HG03064 (cell line): ENCODE measurements around the gene FAM184B.
A peak's percentile ranks its signal among the peaks of the same experiment; 100 is the strongest.

Experiments used
- ATAC-seq: cut with Tn5 transposase; IDR thresholded peaks from one replicate; pipeline ENCODE4 v1.9.1; 2021; ENCODE audit warnings: low read depth; ENCODE audit not compliant: unreplicated experiment

The FAM184B gene

DNA sequence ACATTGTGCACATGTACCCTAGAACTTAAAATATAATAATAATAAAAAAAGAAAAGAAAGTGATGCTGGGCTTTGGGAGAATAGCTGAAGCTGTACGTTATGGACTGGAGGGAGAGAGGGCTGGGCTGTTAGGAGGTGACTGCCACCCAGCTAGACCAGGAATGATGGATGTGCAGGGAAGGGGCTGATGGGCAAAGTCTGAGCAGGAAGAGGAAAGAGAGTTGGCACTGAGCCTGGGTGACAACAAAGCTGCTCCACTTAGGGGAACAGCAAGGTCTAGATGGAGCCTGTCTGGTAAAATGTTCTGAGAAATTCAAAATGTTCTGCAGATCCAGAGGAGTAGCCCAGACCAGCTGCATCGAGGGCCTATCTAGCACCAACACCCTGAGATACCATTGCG lies 134.7 kb downstream of the FAM184B start:
- ATAC-seq = no peak

DNA sequence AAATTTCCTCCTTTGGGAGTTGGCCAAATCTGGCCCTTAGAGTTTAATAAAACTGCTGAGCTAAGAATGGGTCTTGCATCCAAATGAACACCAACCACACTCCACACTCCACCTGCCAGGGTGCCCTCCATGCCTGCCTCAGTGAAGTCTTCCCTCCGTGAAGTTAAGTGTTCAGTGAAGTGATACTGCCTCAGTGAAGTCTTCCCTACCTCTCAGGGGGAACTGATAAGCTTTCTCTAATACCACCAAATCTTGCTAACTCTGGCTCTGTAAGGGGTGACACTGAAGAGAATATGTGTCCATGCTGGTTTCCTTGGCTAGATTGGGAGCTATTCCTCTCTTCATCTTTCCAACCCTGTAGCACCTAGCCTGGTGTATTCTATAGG lies 139.0 kb downstream of the FAM184B start:
- ATAC-seq = no peak

DNA sequence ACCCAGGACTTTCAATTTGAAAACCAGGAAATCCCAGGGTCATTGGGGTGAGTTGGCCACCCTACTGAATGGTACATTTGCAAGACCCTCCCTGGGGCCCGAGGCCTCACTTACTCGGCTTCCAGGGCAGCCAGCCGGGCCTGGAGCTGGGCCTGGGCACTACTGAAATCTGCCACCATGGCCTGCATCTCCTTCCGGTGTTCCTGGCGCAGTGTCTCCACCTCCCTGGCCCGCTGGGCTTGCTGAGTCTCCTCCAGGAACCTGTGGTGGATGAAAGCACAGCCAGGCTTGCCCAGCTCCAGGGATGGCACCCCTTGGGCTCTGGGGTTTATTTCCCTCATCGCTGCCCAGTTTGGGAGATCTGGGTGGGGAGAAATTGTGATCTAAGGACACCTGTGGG lies 142.3 kb downstream of the FAM184B start:
- ATAC-seq = no peak

DNA sequence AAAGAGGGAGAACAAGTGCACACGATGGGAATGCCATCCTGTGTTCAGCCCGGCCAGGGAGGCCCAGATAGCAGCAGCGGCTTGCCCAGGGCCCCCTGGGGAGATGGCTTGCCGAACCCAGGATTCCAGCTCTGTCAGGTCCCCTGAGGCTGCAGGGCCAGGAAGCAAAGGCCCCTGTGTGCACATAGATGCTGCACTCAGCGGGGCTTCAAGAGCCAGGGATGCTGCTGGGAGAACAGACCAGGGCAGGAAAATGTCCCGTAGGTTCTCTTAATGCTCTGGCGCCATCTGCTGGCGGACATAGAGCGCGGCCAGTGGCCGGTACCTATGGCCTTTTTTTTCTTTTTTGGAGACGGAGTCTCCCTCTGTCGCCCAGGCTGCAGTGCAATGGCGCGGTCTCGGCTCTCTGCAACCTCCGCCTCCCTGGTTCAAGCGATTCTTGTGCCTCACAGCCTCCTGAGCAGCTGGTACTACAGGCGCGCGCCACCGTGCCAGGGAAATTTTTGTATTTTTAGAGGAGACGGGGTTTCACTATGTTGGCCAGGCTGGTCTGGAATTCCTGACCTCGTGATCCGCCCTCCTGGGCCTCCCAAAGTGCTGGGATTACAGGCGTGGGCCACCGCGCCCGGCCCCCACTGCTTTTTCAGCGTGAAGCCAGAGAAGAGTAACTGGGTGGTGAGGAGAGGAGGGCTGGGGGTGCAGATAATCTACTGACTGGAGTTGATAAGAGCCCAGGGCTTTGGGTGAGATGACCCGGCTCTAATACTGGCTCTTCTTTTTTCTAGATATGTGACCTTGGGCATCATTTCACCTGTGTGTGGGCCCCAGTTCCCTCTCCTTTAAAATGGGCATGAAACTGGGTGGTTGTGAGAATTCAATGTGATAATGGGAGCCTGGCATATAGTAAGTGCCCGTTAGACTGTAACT lies 144.5 kb downstream of the FAM184B start:
- ATAC-seq = peak; percentile 72

DNA sequence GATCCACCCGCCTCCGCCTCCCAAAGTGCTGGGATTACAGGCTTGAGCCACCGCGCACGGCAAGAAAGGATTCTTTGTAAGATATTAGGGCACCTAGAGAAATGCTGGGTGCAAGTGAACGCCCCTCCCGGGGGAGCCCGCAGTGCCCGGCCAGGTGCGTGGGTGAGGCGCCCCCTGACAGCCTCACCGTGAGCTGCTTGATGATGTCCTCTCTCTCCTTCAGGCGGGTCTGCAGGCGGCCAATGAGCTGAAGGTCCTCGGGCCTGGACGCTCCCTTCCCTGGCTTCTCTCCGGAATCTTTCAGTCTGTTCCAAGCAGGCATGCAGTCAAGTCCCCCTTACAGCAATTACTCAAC lies 145.1 kb downstream of the FAM184B start:
- ATAC-seq = no peak

DNA sequence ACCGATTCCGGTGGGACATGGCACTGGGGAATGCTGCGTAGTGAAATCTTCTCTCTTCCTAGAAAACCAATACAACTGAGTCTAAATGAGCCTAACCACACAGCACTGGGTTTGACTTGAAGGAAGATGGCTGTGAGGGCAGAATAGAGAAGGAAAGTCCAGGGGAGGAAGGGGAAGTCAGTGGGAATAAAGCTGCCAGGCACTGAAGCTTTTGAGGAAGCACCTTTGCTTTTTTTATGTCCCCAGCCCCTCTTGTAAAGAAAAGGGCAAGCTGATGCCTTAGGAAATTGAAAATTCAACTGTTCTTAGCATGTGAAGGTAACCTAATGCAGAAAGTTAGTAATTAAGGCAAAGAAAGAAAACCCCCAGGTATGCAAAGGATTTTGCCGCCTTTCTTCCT lies 146.4 kb downstream of the FAM184B start:
- ATAC-seq = no peak

DNA sequence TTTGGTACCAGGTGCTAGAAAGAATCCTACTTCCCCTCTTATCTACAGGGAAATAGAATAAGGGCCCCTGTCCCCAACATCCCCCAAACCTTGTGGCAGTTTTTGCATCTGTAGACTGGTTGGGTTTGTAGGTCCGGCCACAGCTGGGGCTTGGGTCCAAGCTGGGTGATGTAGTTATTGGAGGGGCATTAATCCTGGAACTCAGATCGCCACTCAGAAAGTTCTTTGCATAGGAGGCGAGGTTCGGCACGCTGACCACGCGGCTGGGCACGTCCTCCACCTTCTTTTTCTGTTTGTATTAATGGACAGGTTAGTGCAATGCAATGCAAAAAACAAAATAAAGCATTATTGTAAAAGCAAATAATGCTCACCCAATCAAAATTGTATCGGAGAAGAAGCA lies 147.8 kb downstream of the FAM184B start:
- no peak for ATAC-seq

DNA sequence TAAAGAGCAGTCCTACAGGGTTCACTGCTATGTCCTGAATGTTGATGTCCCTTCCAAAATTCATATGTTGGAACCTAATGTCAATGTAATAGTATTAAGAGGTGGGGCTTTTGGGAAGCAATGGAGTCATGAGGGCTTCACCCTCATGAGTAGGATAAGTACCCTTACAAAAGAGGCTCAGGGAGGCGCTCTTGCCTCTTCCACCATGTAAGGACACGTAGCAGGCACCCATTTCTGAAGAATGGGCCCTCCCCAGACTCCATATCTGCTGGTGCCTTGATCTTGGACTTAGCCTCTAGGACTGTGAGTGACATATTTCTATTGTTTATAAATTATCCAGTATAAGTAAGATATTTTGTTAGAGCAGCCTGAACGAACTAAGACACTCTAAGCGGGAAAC lies 151.2 kb downstream of the FAM184B start:
- ATAC-seq = no peak

DNA sequence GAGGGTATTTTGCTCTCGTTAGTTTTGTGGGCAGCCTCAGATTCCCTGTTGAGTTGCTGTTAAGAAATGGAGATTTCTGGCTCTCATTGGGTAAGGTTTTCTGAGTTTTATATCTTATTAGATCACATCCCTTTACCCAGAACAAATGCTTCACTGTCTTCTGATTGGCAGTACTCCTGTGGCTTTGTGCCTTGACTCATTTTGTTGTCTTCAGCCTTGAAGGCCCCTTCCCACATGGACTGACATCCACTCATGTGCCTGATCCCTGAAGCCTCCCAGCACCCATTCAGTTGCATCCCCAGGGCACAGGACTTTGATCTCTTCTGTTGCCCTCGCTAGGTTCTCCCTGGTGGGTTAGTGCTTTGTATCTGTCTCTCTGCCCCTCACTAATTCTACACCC lies 156.6 kb downstream of the FAM184B start:
- ATAC-seq = no peak

DNA sequence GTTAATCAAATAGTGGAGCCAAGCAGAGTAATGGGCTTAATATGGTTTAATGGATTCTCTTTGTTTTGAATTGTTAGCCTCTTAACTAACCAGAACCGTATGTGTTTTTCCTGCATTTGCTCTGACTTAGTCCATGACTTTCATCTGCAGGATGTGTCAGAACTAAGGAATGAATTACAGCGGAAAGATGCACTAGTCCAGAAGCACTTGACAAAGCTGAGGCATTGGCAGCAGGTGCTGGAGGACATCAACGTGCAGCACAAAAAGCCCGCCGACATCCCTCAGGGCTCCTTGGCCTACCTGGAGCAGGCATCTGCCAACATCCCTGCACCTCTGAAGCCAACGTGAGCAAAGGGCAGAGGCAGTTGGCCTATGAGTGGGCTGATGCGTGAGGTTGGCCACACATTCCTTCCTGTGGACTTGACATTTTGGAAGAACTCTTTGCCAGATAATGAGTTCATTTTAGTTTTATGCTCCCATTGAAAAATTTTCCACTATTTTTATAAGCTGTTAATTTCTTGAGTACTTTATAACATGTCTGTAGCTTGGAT lies 157.9 kb downstream of the FAM184B start:
- no peak for ATAC-seq

DNA sequence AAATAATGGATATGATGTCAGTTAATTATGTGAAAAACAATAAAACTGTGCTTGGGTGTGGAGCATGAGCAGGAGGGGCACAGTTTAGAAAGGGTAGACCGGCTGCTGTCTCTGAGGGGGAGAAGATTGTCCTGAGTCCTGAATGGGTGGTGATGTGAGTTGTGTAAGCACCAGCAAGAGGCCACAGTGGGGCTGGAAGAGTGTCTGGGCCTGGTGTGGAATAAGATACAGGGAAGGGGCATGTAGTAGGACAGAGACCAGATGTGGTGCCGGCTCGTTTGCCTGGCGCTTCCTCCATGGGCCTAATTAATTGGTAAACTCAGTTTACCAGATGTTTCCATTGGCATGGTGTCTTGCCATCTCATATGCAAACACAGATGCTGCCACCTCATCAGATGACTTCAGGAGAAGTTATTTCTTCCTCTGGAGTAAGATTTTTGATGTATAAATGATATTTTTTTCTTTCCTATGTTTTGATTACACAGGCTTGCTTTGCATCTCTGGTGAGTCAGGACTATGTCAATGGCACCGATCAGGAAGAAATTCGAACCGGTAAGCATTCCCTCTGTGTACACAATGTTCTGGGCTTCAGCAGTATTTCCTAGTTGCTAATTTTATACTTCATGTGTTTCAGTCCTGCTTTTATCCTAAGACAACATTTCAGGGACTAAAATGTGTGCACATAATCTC lies 161.9 kb downstream of the FAM184B start:
- ATAC-seq = no peak

DNA sequence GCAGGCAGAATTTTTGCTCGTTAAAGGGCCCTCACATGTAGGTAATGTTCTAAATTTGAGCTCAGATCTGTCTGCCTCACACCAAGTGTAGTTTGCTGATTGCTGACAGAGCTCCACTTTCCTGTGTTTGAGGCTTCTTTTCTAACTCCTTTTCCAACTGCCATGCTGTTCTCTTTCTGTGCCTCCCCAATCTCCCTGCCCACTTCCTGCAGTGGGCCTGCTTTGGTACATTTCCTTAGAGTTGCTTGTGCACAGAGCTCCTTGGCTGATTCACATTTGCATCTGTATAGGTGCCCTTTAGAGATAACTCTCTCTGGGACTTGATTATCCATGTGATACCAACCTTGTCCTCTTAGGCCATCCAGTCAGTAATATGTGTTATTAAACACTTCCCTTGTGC lies 162.5 kb downstream of the FAM184B start:
- no peak for ATAC-seq

DNA sequence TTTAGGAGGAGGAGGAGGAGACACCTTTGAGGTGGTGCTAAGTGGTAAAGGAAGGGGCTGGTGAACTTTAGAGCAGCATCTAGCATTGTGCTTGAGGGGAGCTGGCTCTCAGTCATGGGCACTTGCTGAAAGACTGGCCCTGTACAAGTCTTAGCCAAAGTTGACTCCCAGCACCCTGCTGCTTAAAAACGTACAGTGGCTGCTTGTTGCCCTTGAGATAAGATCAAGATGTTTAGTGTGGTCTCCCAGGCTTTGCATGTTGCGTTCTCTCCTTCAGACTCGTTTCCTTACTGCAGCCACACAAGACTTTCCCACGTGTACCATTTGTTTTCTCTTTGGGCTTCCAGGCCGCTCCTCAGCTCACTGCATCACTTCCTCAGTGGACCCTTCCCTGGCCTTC lies 165.1 kb downstream of the FAM184B start:
- no peak for ATAC-seq

DNA sequence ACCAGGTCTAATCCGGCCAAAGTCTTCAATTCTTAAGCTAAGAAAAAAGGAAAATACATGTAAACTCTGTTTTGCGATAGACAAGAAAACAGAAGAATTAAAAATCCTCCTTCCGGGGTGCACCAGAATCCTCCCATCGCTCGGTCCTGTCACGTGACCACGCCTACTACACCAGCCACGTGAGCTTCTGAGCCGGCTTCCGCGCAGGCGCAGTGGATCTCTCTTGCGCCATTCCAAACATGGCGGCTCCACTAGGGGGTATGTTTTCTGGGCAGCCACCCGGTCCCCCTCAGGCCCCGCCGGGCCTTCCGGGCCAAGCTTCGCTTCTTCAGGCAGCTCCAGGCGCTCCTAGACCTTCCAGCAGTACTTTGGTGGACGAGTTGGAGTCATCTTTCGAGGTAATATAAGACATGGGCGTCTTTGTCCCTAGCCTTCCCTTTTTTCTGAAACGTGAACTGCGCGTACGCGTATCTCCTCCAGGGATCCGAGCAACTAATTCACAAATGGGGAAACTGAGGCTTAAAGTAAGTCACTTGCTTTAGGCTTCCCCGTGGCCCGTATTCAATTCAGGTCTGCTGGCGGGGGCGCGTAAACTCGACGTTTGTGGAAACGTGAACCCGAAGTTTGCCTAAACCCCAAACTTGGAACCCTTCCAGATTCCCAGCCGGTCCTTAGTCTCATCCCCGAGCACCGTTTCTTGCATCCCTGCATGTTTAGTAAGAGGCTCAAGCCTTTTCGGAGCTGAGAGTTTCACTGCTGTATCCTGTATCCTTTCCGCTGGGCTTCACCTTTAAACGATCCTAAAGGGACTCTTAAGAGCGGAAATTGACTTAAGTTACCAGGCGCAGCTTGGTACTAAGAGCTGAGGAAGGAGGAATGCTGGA lies 166.8 kb downstream of the FAM184B start, which contains the start of gene MED28:
Gene MED28, plus strand, starts transcription at position 226 of the 884 bp plus-strand sequence. Its CDS starts 14 bp downstream, at position 240.
- peak; percentile 95 for ATAC-seq

DNA sequence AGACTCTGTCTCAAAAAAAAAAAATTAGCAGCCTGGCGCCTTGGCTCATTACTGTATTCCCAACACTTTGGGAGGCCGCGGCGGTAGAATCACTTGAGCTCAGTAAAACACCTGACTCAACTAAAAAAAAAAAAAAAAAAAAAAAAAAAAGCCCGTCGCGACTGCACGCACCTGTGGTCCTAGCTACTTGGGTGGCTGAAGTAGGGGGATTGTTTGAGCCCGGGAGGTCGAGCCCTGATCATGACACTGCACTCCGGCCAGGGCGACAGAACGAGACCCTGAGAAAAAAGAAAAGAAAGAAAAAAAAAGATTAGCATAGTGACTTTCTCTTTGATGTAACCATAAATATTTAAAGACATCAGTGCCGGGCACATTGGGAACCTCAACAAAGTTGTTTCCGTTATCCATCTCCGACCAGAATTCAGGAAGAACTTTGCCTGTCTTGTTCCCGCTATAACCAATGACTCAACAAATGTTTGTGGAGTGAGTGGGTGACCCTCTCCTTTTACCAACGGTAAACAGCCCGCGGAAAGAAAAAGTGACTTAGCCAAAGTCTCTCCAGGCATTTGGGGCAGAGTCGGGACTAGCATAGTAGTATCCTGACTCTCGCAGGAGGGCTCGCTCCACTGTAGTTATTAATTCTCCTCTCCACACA lies 167.5 kb downstream of the FAM184B start:
- peak; percentile 40 for ATAC-seq

DNA sequence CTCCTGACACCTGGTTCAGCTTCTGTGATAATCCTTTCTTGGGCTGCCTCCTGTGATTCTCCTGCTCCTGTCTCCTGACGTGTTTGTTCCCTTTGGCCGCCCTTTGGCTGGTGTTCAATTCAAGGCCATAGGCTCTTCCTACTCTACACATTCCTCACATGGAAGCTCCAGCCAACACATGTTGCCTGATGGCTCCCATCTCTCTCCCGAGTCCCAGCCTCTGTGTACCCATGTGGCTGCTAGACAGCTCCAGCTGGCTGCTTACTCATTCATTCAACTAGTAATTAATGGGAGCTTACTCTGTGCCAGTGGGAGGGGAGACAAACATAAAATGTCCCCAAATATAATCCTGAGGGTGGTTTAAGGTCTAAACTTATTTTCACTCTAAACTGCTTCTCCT lies 176.2 kb downstream of the FAM184B start:
- ATAC-seq = no peak

DNA sequence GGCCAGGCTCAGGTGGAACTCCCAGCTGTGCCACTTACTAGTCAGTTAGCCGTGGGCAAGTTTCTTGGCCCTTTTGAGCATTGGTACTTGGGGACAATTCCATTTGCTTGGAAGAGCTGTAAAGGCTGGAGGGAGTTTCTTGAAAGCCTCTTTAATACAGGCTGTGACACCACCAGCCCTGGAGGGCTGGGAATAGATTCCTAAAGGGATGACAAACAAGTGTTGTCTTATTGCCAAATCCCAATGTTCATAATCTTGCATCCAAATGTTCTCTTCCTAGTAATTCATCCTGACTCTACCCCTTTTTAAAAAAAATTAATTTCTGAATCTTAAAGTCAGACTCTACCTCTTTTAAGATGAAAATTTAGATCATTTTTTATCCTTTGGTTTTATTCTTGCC lies 181.6 kb downstream of the FAM184B start:
- ATAC-seq = no peak

DNA sequence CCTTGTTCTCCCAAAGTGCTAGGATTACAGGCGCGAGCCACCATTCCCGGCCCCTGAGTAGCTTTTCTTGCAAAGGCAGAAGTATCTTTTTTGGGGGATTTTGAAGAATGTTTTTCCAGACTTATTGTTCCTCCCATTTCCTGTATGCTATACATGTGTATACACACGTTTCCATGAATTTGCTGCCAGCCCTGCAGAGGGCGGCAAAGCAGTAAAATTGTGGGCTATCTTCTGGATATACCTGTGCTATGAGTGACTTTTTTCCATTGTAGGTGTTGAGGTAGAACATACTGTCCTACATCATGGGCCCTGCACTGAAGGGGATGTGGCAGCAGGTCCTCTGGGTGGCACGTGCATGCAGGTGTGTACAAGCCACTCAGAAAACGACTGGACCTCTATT lies 183.9 kb downstream of the FAM184B start:
- no peak for ATAC-seq

DNA sequence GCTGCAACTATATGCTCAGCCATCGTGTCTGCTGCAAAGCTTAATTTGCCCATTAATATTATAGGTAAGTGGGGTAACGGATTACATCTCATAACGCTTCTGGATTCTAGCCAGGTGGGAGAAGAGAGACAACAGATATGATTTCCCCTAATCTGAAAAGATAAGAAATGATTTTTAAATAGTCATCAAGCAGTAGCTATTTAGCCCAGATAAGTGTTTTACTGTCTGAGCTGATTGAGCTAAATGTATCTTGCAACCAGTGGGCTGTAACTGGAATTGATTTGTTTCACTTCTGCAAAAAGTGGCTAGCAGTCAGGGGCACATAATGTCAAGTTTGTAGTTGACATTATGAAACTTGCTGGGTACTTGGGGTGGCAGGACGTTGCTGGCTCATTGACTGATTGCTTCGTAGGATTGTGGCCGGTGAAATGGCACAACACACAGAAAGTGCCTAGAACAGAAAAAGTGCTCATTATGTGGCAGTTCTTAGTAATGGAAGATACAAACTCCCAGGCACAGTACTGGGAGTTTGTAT lies 185.9 kb downstream of the FAM184B start:
- peak; percentile 80 for ATAC-seq

DNA sequence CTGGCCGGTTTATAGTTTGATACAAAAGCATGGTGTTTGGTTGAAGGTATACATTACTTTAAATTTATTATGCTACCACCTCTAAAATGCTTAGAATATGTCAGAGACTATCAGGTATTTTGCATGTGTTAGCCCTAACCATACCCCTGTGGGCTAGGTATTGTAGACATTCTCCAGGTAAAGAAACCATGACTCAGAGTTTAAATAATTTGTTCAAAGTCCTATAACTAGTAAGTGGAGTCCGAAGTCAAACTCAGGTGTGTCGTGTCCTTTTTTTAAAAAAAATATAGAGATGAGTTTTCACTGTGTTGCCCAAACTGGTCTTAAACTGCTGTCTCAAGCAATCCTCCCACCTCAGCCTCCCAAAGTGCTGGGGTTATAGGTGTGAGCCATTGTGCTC lies 192.1 kb downstream of the FAM184B start:
- no peak for ATAC-seq
